Hematopoietic multipotent progenitor cell treated with erythropoietin and hydrocortisone succinate and interleukin-3 and kit ligand, for 15 days (in vitro differentiated cells): ENCODE data around the gene KMT5C.

Experiments
- DNase-seq: peaks from one replicate; pipeline ENCODE4 v3.0.0-alpha.2; 2015; ENCODE audit warnings: low spot score

KMT5C gene

GRCh38 chr19:55366790-55367189, 27.1 kb downstream of the KMT5C start:
- no peak for DNase-seq

GRCh38 chr19:55368106-55368505, 28.4 kb downstream of the KMT5C start:
- no peak for DNase-seq

GRCh38 chr19:55368701-55369563, 29.3 kb downstream of the KMT5C start:
- no peak for DNase-seq

- no peak for DNase-seq
Measured at GRCh38 chr19:55369653-55370304, 30.1 kb downstream of the KMT5C start.

- DNase-seq, result no peak
Measured at GRCh38 chr19:55370305-55370988, 30.8 kb downstream of the KMT5C start, which contains the start of gene IL11. Gene IL11, minus strand, starts transcription at chr19:55370463. Its CDS starts 153 bp downstream, at chr19:55370310.

GRCh38 chr19:55372316-55373081, 32.8 kb downstream of the KMT5C start:
- DNase-seq, result no peak

GRCh38 chr19:55373306-55373992, 33.8 kb downstream of the KMT5C start:
- DNase-seq, result no peak

GRCh38 chr19:55373993-55374757, 34.5 kb downstream of the KMT5C start:
- no peak for DNase-seq

- no peak for DNase-seq
Measured at GRCh38 chr19:55376241-55376933, 36.7 kb downstream of the KMT5C start, which contains the start of gene TMEM190. Gene TMEM190, plus strand, starts transcription at chr19:55376826. Its CDS starts 28 bp downstream, at chr19:55376854.

- no peak for DNase-seq
Measured at GRCh38 chr19:55377356-55378131, 37.9 kb downstream of the KMT5C start.

- no peak for DNase-seq
Measured at GRCh38 chr19:55379174-55379573, 39.5 kb downstream of the KMT5C start.

GRCh38 chr19:55382013-55382412, 42.3 kb downstream of the KMT5C start:
- DNase-seq, result no peak

GRCh38 chr19:55382522-55383054, 42.9 kb downstream of the KMT5C start:
- DNase-seq, result no peak

GRCh38 chr19:55383279-55384130, 43.8 kb downstream of the KMT5C start:
- no peak for DNase-seq

GRCh38 chr19:55384131-55384919, 44.6 kb downstream of the KMT5C start, which contains the start of gene TMEM238:
Gene TMEM238, minus strand, starts transcription at chr19:55384292. Its CDS starts 33 bp downstream, at chr19:55384259.
- DNase-seq, result peak; percentile 31

- DNase-seq, result peak; percentile 93
Measured at GRCh38 chr19:55384920-55385723, 45.4 kb downstream of the KMT5C start.
